SK-N-SH (cell line): ENCODE measurements around the gene HSD17B1. TPM values are rescaled to one million over a fixed set of nuclear protein-coding genes. Genes with fewer than 3 reads are reported as not detected.

Experiments
- CTCF ChIA-PET: fragments of 300-600, 350-600 bp; formaldehyde crosslinking; extraction: SDS; loops from one replicate; lab custom pipeline; 2021; lab: Yijun Ruan, JAX
- POLR2A ChIA-PET: fragments of 350-600 bp; sonication (Branson Sonifier 250); formaldehyde crosslinking; extraction: SDS; loops from one replicate; lab custom pipeline; 2020; ENCODE audit warnings: antibody characterized with exemption, inconsistent platforms; lab: Yijun Ruan, JAX
- DNase-seq: peaks from one replicate; pipeline ENCODE4 v3.0.0; 2012
- H2AFZ ChIP-seq: fragments of 200-600 bp; sonication (generic); 2 replicates; pipeline ENCODE4 v1.8.1; 2016; ENCODE audit warnings: antibody characterized with exemption, mild to moderate bottlenecking, low read depth
- H3F3A ChIP-seq: fragments of 200-600 bp; sonication (generic); replicated peaks from 2 replicates; pipeline ENCODE3; 2016; ENCODE audit warnings: antibody characterized with exemption, mild to moderate bottlenecking; ENCODE audit not compliant: insufficient read depth
- H3K27ac ChIP-seq, 2 experiments: fragments of 200-500 bp in 1 of 2; fragments of 200-600 bp in 1 of 2; sonication (Bioruptor generic) in 1 of 2; sonication (generic), shearing (Covaris generic) in 1 of 2; 2 replicates each; pipeline versions ENCODE4 v1.5.1 to v1.6.1; 2014 to 2016; ENCODE audit warnings: low read depth in 2 of 2, inconsistent platforms in 1 of 2, low read length in 1 of 2, mild to moderate bottlenecking in 1 of 2, mixed read lengths in 1 of 2
- H3K27me3 ChIP-seq: fragments of 200-600 bp; sonication (generic), shearing (Covaris generic); 2 replicates; pipeline ENCODE4 v1.6.1; 2016; ENCODE audit warnings: mixed run types; ENCODE audit not compliant: insufficient read depth
- H3K36me3 ChIP-seq, 2 experiments: fragments of 200-500 bp in 1 of 2; fragments of 200-600 bp in 1 of 2; sonication (Bioruptor generic) in 1 of 2; sonication (generic) in 1 of 2; replicated peaks in 1 of 2; 2 replicates each; pipeline versions ENCODE3 to v1.5.1; 2014 to 2016; ENCODE audit warnings: low read length in 1 of 2, mild to moderate bottlenecking in 1 of 2; ENCODE audit not compliant: insufficient read depth in 2 of 2, control insufficient read depth in 1 of 2
- H3K4me1 ChIP-seq, 2 experiments: fragments of 200-500 bp in 1 of 2; fragments of 200-600 bp in 1 of 2; sonication (Bioruptor generic) in 1 of 2; sonication (generic), shearing (Covaris generic) in 1 of 2; 2 replicates each; pipeline versions ENCODE4 v1.5.1 to v1.6.1; 2014 to 2016; ENCODE audit warnings: low read depth in 1 of 2, low read length in 1 of 2, mixed run types in 1 of 2; ENCODE audit not compliant: insufficient read depth in 2 of 2, control insufficient read depth in 1 of 2
- H3K4me2 ChIP-seq: fragments of 200-600 bp; sonication (generic), shearing (Covaris generic); 2 replicates; pipeline ENCODE4 v1.6.1; 2017; ENCODE audit warnings: mixed run types
- H3K4me3 ChIP-seq, 2 experiments: fragments of 200-500 bp in 1 of 2; fragments of 200-600 bp in 1 of 2; sonication (Bioruptor generic) in 1 of 2; sonication (generic), shearing (Covaris generic) in 1 of 2; 2 replicates each; pipeline versions ENCODE4 v1.5.1 to v1.8.1; 2014 to 2016; ENCODE audit warnings: low read depth in 2 of 2, inconsistent platforms in 1 of 2, low read length in 1 of 2, mild to moderate bottlenecking in 1 of 2, mixed read lengths in 1 of 2, moderate library complexity in 1 of 2
- H3K79me2 ChIP-seq: fragments of 200-600 bp; sonication (generic); 2 replicates; pipeline ENCODE4 v1.8.1; 2017; ENCODE audit warnings: mild to moderate bottlenecking; ENCODE audit not compliant: insufficient read depth
- H3K9ac ChIP-seq: fragments of 200-600 bp; sonication (generic); 2 replicates; pipeline ENCODE4 v1.6.1; 2017; ENCODE audit warnings: mixed run types
- H3K9me2 ChIP-seq: fragments of 200-600 bp; sonication (generic); 2 replicates; pipeline ENCODE4 v1.6.1; 2017; ENCODE audit warnings: mixed run types
- H3K9me3 ChIP-seq: fragments of 200-600 bp; sonication (generic); 2 replicates; pipeline ENCODE4 v1.6.1; 2017; ENCODE audit warnings: mixed run types, mild to moderate bottlenecking, moderate library complexity
- H4K20me1 ChIP-seq: fragments of 200-600 bp; sonication (generic); 2 replicates; pipeline ENCODE4 v1.6.1; 2017; ENCODE audit warnings: mild to moderate bottlenecking, mixed run types; ENCODE audit not compliant: insufficient read depth
- EP300 ChIP-seq, 2 experiments: IDR thresholded peaks; 2 replicates each; pipeline versions ENCODE4 v1.4.0 to v1.6.1; 2012; ENCODE audit warnings: borderline replicate concordance in 1 of 2, low read depth in 1 of 2, low read length in 1 of 2
- EZH2phosphoT487 ChIP-seq: fragments of 200-600 bp; sonication (generic); IDR thresholded peaks from 2 replicates; pipeline ENCODE4 v1.6.1; 2017; ENCODE audit warnings: low read depth, mixed run types, mild to moderate bottlenecking, antibody characterized with exemption, moderate library complexity, borderline replicate concordance
- FOXJ3 ChIP-seq: sonication (generic); formaldehyde crosslinking; IDR thresholded peaks from 2 replicates; pipeline ENCODE4 v1.5.1; 2020; ENCODE audit warnings: mild to moderate bottlenecking, missing genetic modification reagents
- NFIC ChIP-seq: IDR thresholded peaks from 2 replicates; pipeline ENCODE4 v1.4.0; 2012; ENCODE audit warnings: borderline replicate concordance
- RFX5 ChIP-seq: IDR thresholded peaks from 2 replicates; pipeline ENCODE4 v1.6.1; 2012; ENCODE audit warnings: mild to moderate bottlenecking, improper control_type of control experiment, low read length
- TAF1 ChIP-seq: IDR thresholded peaks from 2 replicates; pipeline ENCODE4 v1.6.1; 2012; ENCODE audit warnings: low read depth, mild to moderate bottlenecking, low read length, moderate library complexity, borderline replicate concordance
- YY1 ChIP-seq: IDR thresholded peaks from 2 replicates; pipeline ENCODE4 v1.4.0; 2012; ENCODE audit warnings: low read depth, mild to moderate bottlenecking
- WGBS: methylation state at CpG from one replicate; pipeline ENCODE4 v1.1.6; 2017; ENCODE audit warnings: low lambda C conversion rate; 5-methylcytosine and 5-hydroxymethylcytosine counted together
- polyA plus RNA-seq, 3 experiments: library from polyadenylated mRNA; depleted of rRNA; stranded (reverse); fragments of >200 nt; gene quantifications; 2 replicates each; pipeline ENCODE4 v1.2.3, GENCODE V29; 2012
- TF ChIP-seq, protein P1 (sequence below): fragments of 150-350 bp; IDR thresholded peaks from 2 replicates; pipeline ENCODE4 v1.6.1; 2016; ENCODE audit warnings: mild to moderate bottlenecking, low read depth, low read length
- TF ChIP-seq, protein P2 (sequence below): IDR thresholded peaks from 2 replicates; pipeline ENCODE4 v1.4.0; 2012; ENCODE audit warnings: low read depth, borderline replicate concordance

HSD17B1 gene
- polyA plus RNA-seq, 1 of the 3 experiments (the other 2 are of a cell fraction), result 1.3 TPM

DNA sequence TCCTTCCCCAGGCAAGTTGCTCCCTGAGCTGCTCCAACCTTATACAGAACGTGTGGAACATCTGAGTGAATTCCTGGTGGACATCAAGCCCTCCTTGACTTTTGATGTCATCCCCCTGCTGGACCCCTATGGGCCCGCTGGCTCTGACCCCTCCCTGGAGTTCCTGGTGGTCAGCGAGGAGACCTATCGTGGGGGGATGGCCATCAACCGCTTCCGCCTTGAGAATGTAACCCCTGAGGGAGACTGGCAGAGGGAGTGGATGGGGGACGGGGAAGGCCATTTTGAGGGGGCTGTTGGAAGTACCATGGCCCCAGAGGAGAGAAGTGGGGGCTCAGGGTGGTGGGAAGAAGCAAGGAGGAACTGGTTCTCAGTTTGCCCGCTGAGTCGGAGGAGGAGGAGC is 11.2 kb downstream of the HSD17B1 start (continued):
- TF ChIP-seq, protein P1, sequence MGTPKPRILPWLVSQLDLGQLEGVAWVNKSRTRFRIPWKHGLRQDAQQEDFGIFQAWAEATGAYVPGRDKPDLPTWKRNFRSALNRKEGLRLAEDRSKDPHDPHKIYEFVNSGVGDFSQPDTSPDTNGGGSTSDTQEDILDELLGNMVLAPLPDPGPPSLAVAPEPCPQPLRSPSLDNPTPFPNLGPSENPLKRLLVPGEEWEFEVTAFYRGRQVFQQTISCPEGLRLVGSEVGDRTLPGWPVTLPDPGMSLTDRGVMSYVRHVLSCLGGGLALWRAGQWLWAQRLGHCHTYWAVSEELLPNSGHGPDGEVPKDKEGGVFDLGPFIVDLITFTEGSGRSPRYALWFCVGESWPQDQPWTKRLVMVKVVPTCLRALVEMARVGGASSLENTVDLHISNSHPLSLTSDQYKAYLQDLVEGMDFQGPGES, result no peak
- TF ChIP-seq FOXJ3 (CRISPR knock-in tag), result no peak
- TF ChIP-seq NFIC, result no peak

DNA sequence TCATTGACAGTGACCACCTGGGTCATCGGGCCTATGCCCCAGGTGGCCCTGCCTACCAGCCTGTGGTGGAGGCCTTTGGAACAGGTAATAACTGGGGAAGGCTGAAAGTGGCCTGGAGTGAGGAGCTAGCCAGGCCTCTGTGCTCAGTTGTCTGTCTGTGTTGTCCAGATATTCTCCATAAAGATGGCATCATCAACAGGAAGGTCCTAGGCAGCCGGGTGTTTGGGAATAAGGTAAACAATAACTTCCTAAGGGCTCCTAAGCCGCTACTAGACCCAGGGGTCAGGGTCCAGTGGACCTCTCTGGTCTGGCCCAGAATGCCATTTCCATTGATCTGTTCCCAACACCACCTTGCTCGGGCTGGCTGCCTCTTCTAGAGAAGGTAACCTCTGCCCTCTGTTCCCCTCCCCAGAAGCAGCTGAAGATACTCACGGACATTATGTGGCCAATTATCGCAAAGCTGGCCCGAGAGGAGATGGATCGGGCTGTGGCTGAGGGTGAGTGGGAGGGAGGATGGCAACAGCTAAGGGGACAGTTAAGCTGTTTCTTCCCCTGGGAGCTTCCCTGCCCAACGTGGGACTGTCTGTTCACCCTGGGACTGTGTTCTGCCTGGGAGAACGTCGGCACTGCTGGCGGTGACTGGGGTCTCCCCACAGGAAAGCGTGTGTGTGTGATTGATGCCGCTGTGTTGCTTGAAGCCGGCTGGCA is 12.2 kb downstream of the HSD17B1 start:
- DNase-seq, result no peak
- H3K9me3 ChIP-seq, result no peaks in the 10 kb centered on the region
- H3K4me2 ChIP-seq, result no peak overlapping the region
- TF ChIP-seq EZH2phosphoT487, result no peak
- TF ChIP-seq EP300 (IDR thresholded peaks at IDR 0.05; ENCODE audit: borderline replicate concordance in 1 of 2, low read depth in 1 of 2, low read length in 1 of 2), result no peak
- TF ChIP-seq, protein P2, sequence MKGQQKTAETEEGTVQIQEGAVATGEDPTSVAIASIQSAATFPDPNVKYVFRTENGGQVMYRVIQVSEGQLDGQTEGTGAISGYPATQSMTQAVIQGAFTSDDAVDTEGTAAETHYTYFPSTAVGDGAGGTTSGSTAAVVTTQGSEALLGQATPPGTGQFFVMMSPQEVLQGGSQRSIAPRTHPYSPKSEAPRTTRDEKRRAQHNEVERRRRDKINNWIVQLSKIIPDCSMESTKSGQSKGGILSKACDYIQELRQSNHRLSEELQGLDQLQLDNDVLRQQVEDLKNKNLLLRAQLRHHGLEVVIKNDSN, result no peak
- CTCF ChIA-PET, result interaction anchor here (0.8 to 8.3 kb wide), 3 partner anchors 11 to 114 kb away, joined by 3 to 51 read pairs (median 47); partner anchors contain the start of gene PSMC3IP
- POLR2A ChIA-PET, result interaction anchor here (1.1 kb wide), 1 partner anchor 11 kb away, joined by 3 read pairs; no protein-coding TSS in a partner anchor
- no peaks in the 10 kb centered on the region for H4K20me1 ChIP-seq
- no peak overlapping the region for H3K9ac ChIP-seq
- H3K9me2 ChIP-seq, result no peaks in the 10 kb centered on the region
- H2AFZ ChIP-seq, result no peak overlapping the region
- WGBS, result 90% methylated on average over 7 of the region's 15 CpGs
- H3K79me2 ChIP-seq, result peaks cover 79% of the 10 kb centered on the region
- H3K4me3 ChIP-seq, result no peak overlapping the region
- H3K4me1 ChIP-seq, result peaks cover 4 to 33% of the 10 kb centered on the region in 2 experiments; a peak in 3 of 4 replicates
- peaks cover 29 to 47% of the 10 kb centered on the region in 2 experiments for H3K36me3 ChIP-seq
- H3F3A ChIP-seq, result peaks cover 34% of the 10 kb centered on the region
- no peak overlapping the region for H3K27ac ChIP-seq
- H3K27me3 ChIP-seq, result no peaks in the 10 kb centered on the region

DNA sequence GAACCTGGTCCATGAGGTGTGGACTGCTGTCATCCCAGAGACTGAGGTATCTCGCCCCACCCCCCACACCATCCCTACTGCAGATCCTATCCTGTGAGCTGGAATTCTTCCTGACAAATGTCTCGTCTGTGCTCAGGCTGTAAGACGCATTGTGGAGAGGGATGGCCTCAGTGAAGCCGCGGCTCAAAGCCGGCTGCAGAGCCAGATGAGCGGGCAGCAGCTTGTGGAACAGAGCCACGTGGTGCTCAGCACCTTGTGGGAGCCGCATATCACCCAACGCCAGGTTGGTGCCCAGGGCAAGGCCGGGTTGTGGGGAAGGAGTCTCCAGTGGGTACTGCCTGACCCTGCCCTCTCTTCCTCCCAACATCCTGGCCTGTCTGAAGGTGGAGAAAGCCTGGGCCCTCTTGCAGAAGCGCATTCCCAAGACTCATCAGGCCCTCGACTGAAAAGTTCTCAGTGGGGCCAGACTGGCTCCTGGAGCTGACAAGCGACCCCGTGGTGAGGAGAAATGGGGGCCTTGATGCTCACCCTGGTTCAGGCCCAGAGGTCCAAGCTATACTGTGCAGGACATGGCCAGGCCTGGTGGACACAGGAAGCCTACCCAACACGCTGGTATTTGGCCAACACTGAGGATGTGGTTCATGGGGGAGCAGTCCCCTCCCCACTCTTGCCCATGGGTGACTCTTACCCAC is 12.9 kb downstream of the HSD17B1 start:
- Histone ChIP-seq H3K9me3 (no peaks in the 10 kb centered on the region), H3K79me2 (peaks cover 80% of the 10 kb centered on the region), H3K9ac (no peak overlapping the region), H3K4me2 (no peak overlapping the region), H3K36me3 (peaks cover 32 to 51% of the 10 kb centered on the region in 2 experiments), H3K27ac (peak overlapping the region in 1 of 2 experiments; percentile 85; a peak in 2 of 4 replicates), H3K9me2 (no peaks in the 10 kb centered on the region), H3K4me3 (no peak overlapping the region), H2AFZ (no peak overlapping the region), H4K20me1 (no peaks in the 10 kb centered on the region), H3F3A (peaks cover 34% of the 10 kb centered on the region), H3K4me1 (peaks cover 4 to 33% of the 10 kb centered on the region in 2 experiments; a peak in 3 of 4 replicates), H3K27me3 (no peaks in the 10 kb centered on the region)
- TF ChIP-seq YY1 (no peak), TAF1 (no peak), RFX5 (no peak)
- 94% methylated on average over 12 of the region's 16 CpGs for WGBS
- ChIA-PET POLR2A (interaction anchor here (1.3 kb wide), 1 partner anchor 12 kb away, joined by 5 read pairs; the partner anchor contains the start of gene PSMC3IP), CTCF (interaction anchor here (0.7 to 8.3 kb wide), 3 partner anchors 13 to 157 kb away, joined by 3 to 51 read pairs (median 47); partner anchors contain the start of gene PSMC3IP)
- no peak for DNase-seq
